ENCODE results near the gene MACO1.
"Not testable (repeated sequence)": the region's sequence is repeated elsewhere in the genome, so short reads cannot be mapped to it uniquely, and the experiment has no call there.

MACO1 gene

DNA sequence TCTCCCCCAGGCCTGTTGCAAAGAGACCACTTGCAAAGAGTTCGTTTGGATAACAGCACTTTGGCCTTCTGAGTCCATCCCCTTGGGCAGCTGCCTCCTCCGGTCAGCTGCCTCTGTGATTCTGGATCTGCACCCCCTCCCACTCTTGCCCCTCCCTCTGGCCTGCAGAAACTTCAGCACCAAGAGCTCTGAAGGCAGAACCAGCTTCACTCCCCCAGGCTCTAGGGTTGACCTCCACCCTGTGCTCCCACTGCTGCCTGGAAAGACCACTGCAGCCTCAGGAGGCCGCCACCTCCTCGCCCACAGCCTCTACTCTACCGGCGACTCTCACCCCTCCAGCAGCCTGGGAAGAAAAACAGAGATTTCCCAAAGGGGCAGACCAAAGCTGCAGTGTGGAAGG is 16.5 kb upstream of the MACO1 start:
- H3K27ac ChIP-seq, result not testable (repeated sequence)

DNA sequence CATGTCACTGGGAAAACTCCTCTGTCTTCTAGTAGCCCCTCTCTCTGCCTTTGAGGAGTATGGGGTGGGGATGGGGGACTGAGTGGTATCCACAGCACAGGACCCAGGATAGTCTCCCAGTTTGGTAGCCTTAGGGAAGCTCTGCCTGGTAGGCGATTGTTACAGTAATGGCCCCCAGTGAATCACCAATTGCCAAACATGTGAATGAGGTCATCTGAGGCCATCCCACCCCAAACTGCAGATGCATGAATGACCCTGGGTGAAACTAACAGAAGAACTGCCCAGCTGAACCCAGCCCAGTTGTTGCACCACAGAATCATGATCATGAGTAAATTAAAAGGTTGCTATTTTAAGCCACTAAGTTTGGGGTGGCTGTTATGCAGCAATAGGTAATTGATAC is 16.1 kb upstream of the MACO1 start:
- not testable (repeated sequence) for H3K27ac ChIP-seq

DNA sequence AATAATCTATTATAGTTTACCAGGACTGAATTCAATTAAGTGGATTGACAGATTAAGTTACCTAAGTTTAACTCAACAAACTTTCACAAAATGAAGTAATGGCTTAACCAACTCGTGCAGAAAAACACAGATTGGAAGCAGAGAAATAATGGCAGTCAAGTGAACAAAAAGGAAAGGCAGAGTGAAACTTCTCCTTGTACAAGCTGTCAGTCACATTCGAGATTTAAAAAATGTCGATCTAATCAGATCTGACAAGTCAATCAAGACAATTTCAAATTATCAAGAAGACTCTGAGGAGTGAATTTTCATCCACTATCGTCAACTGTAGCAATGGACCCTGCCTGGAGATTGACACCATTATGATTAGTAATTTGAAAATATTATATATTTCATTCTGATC is 13.4 kb upstream of the MACO1 start:
- H3K27ac ChIP-seq, result not testable (repeated sequence)

DNA sequence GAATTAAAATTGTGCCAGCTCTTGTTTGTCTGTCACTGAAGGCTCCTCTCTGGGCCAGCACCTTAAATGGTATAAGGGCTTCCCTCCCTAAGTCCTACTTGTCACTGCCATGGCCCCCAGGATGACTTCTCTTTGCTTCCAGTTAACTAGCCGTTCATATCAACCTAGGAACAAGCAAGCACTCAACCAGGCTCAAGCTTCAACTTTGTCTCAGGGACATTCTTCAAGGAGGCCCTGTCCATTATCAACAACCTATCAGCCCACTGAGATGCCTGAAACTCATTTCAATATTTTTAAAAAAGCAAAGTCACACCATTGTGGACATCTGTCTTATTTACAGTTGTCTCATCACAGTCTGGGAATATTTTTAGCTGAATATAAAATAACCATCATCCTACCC is 11.4 kb upstream of the MACO1 start:
- not testable (repeated sequence) for H3K27ac ChIP-seq

DNA sequence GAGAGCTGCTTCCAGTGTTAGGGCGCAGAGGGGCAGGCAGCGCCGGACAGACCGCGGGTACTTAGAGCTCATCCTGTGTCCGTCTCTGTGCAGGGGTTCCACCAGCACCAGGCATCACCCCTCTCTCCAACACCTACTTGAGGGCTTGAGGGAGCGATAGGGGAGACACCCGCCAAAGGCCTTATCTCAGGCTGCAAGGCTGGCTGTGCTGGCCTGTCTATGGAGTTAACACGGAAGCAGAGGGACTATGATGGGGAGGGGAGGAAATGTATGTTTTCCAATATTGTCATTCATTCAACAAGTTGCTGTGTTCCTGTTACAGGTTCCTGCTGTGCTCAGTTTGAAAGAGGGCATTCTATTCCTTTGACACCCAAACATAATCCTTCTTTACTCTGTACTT is 10.0 kb upstream of the MACO1 start, which contains the start of gene RHCE:
RHCE (minus strand) TSS at position 111 of the 400 bp plus-strand sequence; CDS start at position 72, 39 bp downstream.
- not testable (repeated sequence) for H3K27ac ChIP-seq

DNA sequence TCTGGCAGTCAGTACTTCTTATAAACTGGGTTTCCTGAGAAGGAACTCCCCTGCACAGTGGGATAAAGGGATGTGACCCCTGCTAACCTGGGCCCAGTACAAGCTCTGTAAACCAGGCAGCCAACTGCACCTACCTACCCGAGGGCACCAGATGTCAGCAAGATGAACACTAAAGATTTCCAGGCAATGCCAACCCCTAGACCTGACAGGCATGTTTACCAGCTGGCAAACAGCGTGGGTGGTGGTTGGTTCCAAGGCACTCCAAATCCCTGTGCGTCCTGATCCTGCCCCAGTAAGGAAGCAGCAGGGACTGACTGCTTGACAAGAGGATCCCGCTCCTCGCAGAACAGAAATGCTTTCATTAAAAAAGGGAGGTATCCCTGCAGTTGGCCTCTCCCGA is 7.5 kb upstream of the MACO1 start:
- H3K27ac ChIP-seq, result not testable (repeated sequence)

DNA sequence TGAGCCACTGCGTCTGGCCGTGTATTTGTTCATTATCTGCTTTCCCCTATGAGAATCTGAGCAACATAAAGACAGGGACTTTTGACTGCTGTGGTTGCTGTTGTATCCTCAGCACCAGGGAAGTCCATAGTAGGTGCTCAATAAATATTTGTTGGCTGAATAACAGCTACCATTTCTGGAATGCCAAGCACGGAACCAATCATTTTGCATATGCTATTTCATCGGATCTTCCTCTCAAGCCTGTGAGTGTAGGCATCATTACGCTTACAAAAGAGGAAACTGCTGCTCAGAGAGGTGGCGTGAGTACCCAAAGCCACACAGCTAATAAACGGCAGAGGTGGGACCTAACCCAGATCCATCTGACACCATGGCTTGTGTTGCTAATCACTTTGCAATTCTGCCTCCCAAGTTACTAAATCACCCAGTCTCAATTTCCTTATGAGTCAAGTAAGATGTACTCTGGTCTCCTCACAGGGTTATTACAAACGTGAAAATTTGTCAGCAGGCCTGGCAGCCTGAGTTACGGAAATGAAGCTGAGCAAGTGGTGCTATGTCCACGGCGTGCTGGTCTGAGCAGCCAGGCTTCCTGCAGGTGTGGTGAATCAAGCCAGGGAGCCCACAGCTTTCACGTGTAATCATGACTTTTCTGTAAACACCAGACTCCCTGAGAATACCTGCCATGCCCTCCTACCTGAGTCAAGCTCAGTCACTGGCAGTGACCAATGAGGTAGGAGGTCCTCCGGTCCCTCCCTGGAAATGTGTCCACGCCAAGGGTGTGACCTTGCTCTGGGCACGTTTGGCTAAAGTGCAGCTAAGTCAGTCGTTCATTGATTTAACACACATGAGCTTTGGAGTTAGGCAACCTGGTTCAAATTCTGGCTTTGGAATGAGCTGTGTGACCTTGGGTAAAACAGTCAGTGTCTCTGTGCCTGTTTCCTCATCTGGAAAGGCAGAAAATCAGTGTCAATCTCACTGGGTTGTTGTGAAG is 5.3 kb upstream of the MACO1 start:
- no peak overlapping the region for H3K27ac ChIP-seq
- TF ChIP-seq ZFX (IDR thresholded peaks at IDR 0.05), result no peak
- TF ChIP-seq, protein P1, sequence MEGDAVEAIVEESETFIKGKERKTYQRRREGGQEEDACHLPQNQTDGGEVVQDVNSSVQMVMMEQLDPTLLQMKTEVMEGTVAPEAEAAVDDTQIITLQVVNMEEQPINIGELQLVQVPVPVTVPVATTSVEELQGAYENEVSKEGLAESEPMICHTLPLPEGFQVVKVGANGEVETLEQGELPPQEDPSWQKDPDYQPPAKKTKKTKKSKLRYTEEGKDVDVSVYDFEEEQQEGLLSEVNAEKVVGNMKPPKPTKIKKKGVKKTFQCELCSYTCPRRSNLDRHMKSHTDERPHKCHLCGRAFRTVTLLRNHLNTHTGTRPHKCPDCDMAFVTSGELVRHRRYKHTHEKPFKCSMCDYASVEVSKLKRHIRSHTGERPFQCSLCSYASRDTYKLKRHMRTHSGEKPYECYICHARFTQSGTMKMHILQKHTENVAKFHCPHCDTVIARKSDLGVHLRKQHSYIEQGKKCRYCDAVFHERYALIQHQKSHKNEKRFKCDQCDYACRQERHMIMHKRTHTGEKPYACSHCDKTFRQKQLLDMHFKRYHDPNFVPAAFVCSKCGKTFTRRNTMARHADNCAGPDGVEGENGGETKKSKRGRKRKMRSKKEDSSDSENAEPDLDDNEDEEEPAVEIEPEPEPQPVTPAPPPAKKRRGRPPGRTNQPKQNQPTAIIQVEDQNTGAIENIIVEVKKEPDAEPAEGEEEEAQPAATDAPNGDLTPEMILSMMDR (conservative IDR thresholded peaks at IDR 0.05), result no peak

DNA sequence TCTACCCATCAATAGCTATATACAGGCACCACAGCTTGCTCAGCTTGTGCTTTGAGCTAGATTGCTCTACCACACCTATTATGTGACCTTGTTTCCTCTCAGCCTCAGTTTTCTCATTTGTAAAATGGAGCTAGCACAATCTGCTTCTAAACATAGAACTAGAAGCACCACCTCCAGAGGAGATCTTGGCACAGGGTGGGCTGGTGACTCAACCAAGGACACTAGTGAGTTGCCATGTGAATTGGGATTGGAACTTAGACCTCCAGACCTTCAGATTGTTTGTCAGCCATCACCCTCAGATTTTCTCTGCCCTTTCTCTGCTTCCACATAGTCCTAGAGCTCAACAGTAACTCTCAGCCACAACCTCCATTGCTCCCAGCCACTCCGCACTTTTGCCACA is 3.0 kb upstream of the MACO1 start:
- H3K27ac ChIP-seq, result no peak overlapping the region
- TF ChIP-seq ZFX (IDR thresholded peaks at IDR 0.05), result no peak
- TF ChIP-seq, protein P1 (conservative IDR thresholded peaks at IDR 0.05), result no peak

DNA sequence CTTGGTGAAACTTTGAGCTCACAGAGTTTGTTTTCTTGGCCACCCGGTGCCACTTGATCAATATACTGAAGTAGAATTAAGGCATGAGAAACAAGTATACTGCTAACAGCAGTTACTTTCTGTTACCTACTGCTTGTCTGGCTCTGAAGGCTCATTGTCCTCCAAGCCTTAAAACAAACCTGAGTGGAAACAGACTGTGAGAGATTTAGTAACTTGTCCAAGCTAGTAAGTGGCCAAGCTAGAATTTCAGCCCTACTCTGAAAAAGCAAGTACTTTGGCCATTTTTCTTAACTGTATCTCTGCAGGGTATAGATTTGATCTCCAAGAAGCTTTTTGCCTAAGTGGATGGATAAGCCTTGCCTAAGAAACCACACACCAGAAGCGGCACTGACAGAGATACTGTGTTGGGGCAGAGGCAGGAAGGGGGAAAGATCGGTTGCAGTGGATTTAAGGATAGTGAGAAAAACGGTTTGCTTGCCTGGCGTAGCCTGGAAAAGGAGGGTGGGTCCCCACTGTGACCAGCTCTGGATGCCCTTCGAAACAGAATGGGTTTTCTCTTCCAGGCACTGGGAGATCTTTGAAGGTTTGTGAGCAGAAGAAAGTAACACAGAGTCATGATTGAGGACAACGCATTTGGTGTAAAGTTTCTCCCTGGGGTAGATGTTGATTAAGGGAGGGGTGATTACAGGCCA is 2.1 kb upstream of the MACO1 start:
- H3K27ac ChIP-seq, result no peak overlapping the region
- TF ChIP-seq ZFX (IDR thresholded peaks at IDR 0.05), result no peak
- TF ChIP-seq, protein P1 (conservative IDR thresholded peaks at IDR 0.05), result no peak

DNA sequence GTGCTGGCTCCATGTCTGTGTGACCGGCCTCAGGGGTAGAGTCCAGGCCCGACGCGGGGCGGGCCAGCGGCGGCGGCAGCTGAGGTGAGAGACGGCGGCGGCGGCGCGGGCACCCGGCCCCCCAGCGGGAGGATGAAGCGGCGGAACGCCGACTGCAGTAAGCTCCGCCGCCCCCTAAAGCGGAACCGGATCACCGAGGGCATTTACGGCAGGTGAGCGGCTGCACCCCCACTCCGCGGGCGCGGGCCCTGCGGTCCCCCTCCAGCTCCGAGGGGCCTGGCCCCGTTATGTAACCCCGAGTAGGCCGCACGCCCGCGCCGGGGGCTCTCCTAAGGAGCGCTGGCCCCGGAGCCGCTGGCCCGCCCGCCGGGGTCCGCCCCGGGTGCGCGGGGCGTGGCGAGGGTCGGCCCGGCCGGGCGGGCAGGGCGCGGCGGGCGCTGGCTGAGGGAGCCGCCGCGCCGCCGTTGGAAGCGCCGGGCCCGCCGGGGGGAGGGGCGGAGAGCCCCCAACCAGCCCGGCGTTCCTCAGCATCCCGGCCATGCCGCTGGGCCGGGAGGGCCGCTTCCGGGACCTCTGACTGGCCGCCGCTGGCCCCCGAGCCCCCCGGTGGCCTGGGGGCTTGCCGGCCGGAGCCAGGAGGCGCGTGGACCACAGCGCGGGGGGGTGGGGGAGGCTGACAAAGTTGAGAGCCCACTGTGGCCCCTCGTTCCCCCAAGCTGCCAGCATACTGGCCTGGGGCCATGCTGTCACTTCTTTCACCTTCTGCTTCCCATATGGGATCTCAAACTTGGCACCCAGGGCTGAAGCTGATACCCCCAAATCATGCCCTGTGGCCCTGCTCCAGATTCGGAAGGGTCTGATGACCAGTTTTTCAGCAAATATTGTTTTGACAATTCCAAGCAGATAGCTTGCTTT is 527 bp downstream of the MACO1 start:
- TF ChIP-seq, protein P1 (conservative IDR thresholded peaks at IDR 0.05), result no peak
- TF ChIP-seq ZFX (IDR thresholded peaks at IDR 0.05), result peak; percentile 76

More for the DNA sequence above, 527 bp downstream of the MACO1 start:
- peak overlapping the region; percentile 79 for H3K27ac ChIP-seq
